ENCODE measurements around the gene KRT13. TPM values are rescaled to one million over a fixed set of nuclear protein-coding genes. Genes with fewer than 3 reads are reported as not detected.

KRT13 gene
- total RNA-seq, 2 donors from 2014 or later, result not detected

DNA sequence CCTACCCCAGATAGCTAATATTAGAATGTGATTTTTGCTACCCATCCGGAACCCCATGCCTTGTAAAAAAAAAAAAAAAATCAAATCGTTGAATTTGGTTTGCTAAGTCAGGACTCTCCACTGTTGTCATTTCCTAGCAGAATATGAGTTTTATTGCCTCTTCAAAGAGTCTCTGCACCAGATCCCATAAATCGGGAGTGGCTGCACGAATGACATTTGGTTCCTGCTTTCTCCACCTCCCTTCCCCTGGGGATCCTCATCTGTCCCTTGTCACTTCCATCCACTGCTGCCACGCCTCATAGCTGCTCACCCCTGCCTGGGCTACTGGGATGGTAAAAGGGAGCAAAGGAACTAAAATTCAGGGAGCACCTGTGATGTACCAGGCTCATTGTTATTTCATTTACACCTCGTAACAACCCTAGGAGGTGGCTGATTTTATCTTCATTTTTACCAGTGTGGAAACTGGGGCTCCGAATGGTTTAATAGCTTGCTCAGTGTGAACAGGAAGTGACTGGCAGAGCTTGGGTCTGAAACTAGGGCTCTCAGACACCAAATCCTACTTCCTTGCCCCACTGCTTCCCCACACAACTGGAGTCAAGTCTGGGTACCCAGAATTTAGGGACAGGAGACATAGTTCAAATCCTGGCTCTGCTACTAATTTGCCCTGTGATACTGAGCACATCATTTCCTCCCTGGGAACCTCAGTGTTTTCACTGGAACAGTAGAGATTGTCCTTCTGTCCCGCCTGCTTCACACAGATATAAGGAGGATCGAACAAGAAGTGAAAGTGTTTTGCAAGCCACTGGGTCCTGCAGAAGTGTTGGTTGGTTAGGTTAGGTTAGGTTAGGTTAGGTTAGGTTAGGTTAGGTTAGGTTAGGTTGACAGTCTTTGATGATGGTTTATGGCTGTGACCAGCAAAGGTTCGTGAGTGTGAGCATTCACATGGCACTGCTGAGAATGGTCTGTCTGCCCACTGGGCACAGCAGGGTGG, 15.1 kb downstream of the KRT13 start:
- Histone ChIP-seq H3K4me1 (no peaks in the 10 kb centered on the region), H3K4me3 (no peak overlapping the region), H3K36me3 (replicated peaks in 1 of 2; ENCODE audit: insufficient read depth in 1 of 2, low read depth in 2 of 2) (no peaks in the 10 kb centered on the region), H3K27ac (no peak overlapping the region), H3K27me3 (no peaks in the 10 kb centered on the region), H3K9me3 (no peaks in the 10 kb centered on the region)
- no peak for ATAC-seq
- TF ChIP-seq, protein P1, sequence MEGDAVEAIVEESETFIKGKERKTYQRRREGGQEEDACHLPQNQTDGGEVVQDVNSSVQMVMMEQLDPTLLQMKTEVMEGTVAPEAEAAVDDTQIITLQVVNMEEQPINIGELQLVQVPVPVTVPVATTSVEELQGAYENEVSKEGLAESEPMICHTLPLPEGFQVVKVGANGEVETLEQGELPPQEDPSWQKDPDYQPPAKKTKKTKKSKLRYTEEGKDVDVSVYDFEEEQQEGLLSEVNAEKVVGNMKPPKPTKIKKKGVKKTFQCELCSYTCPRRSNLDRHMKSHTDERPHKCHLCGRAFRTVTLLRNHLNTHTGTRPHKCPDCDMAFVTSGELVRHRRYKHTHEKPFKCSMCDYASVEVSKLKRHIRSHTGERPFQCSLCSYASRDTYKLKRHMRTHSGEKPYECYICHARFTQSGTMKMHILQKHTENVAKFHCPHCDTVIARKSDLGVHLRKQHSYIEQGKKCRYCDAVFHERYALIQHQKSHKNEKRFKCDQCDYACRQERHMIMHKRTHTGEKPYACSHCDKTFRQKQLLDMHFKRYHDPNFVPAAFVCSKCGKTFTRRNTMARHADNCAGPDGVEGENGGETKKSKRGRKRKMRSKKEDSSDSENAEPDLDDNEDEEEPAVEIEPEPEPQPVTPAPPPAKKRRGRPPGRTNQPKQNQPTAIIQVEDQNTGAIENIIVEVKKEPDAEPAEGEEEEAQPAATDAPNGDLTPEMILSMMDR (IDR thresholded peaks at IDR 0.05), result no peak
- TF ChIP-seq POLR2A (IDR thresholded peaks at IDR 0.05), result no peak
- intact Hi-C loops (cut with DNase I), result no loop called here
- WGBS, 2 donors, result 59 to 62% methylated on average over 10 of the region's 10 CpGs
- no peak for DNase-seq

DNA sequence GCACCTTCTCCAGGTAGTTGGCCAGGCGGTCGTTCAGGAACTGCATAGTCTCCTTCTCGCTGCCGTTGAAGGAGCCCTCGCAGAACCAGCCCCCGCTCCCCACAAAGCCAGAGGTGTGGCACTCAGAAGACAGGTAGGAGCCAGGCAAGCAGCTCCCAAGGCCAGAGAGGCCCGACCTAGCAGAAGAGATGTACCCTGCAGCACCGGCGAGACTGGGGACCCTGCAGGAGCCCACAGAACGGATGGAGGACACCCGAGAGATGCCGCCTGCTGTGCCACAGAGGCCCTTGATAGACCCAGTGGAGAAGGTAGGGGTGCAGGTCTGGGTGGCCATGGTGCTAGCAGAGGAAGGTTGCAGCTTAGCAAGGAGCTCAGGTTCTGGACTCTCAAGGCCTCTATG, 15.9 kb downstream of the KRT13 start, which contains the start of gene KRT36:
TSS of gene KRT36 (minus strand) at position 380 of the 400 bp plus-strand sequence. CDS start at position 334, 46 bp downstream.
- Histone ChIP-seq H3K9me3 (no peaks in the 10 kb centered on the region), H3K4me1 (no peaks in the 10 kb centered on the region), H3K4me3 (no peak within 1 kb of the TSS), H3K27me3 (no peaks in the 10 kb centered on the region), H3K36me3 (replicated peaks in 1 of 2; ENCODE audit: insufficient read depth in 1 of 2, low read depth in 2 of 2) (no peaks in the 10 kb centered on the region), H3K27ac (no peak within 1 kb of the TSS)
- intact Hi-C loops (cut with DNase I), result no loop called here
- ATAC-seq (no peak), DNase-seq (no peak)
- WGBS, 2 donors, result 81 to 87% methylated on average over 12 of the region's 12 CpGs
- TF ChIP-seq, protein P1 (IDR thresholded peaks at IDR 0.05), result no peak
- TF ChIP-seq POLR2A (IDR thresholded peaks at IDR 0.05), result no peak

DNA sequence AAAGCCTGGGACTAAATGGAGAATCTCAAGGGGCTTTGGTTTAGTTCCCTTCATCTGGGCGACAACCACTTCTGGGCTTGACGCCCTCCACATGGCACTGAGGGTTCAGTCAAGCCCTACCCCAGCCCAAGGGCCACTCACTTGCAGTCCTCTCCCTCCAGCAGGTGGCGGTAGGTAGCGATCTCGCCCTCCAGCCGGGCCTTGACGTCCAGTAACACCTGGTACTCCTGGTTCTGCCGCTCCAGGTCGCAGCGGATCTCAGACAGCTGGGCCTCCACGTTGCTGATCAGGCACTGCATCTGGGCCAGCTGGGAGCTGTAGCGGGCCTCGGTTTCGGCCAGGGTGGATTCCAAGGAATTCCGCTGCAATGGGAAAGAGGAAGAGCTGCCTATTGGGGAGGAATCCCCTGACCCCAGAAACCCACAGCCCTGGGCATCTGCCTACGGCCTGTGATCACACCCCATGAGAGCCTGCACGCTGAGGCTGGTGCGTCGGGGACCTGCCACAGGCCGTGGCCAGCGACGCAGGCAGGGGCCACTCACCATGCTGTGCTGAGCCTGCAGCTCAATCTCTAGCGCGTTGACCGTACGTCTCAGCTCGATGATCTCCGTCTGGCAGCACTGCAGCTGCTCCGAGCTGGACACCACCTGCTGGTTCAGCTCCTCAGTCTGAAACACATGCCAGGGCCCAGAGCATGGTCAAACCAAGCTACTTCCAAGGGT, 18.4 kb downstream of the KRT13 start:
- ATAC-seq, result peak; percentile 52
- Histone ChIP-seq H3K36me3 (replicated peaks in 1 of 2; ENCODE audit: insufficient read depth in 1 of 2, low read depth in 2 of 2) (no peaks in the 10 kb centered on the region), H3K4me3 (no peak overlapping the region), H3K27me3 (no peaks in the 10 kb centered on the region), H3K9me3 (no peaks in the 10 kb centered on the region), H3K27ac (no peak overlapping the region), H3K4me1 (no peaks in the 10 kb centered on the region)
- WGBS, 2 donors, result 21 to 46% methylated on average over 12 to 29 of the region's 29 CpGs
- DNase-seq, result peak; percentile 53 to 66 (median 56)
- intact Hi-C loops (cut with DNase I), result no loop called here
- no peak for TF ChIP-seq POLR2A (IDR thresholded peaks at IDR 0.05)
- TF ChIP-seq, protein P1 (IDR thresholded peaks at IDR 0.05), result peak; percentile 20 to 49 (median 42)

DNA sequence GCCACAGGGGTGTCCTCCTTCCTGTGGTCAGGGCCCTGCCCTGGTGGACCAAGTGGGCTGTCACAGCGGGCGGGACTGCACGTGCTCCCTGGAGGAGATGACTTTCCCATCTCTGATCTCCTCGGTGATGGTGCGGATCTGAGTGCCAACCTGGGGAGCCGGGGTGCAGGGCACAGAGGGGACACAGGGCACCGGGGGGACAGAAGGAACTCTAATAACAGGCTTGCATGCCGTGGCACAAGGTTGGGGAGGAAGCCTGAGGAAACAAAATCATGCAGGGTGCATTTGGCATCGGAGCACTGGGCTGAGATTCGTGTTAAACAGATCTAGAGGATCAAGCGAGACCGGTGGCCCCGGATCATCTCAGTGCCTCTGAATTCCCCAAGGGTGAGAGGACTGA, 19.1 kb downstream of the KRT13 start:
- intact Hi-C loops (cut with DNase I), result no loop called here
- H3K27ac ChIP-seq, result no peak overlapping the region
- TF ChIP-seq POLR2A (IDR thresholded peaks at IDR 0.05), result no peak
- TF ChIP-seq, protein P1 (IDR thresholded peaks at IDR 0.05), result no peak
- no peaks in the 10 kb centered on the region for H3K4me1 ChIP-seq
- H3K27me3 ChIP-seq, result no peaks in the 10 kb centered on the region
- DNase-seq (no peak), ATAC-seq (no peak)
- WGBS, 2 donors, result 82% methylated on average over 12 to 13 of the region's 13 CpGs
- H3K36me3 ChIP-seq (replicated peaks in 1 of 2; ENCODE audit: insufficient read depth in 1 of 2, low read depth in 2 of 2), result no peaks in the 10 kb centered on the region
- no peaks in the 10 kb centered on the region for H3K9me3 ChIP-seq
- H3K4me3 ChIP-seq, result no peak overlapping the region

Measured in body of pancreas (tissue), 4 donors.